Measurements from ENCODE around the gene TLCD1. TPM values are rescaled to one million over a fixed set of nuclear protein-coding genes. Genes with fewer than 3 reads are reported as not detected.

TLCD1 gene
- total and polyA plus RNA-seq, 7 donors, result 0.68 to 2.4 (median 1.1) TPM; not detected in 1

- Histone ChIP-seq H3K27ac (no peak overlapping the region), H3K4me1 (peaks cover 13% of the 10 kb centered on the region), H3K36me3 (ENCODE audit: insufficient read depth in 1 of 2, low read depth in 1 of 2) (peaks cover 4 to 35% of the 10 kb centered on the region in 2 donors), H3K4me3 (no peak overlapping the region), H3K27me3 (ENCODE audit: insufficient read depth in 3 of 3, low read length in 2 of 3) (no peaks in the 10 kb centered on the region), H3K9me3 (no peaks in the 10 kb centered on the region)
- DNase-seq, result peak; percentile 67 to 74
- TF ChIP-seq, protein P1, sequence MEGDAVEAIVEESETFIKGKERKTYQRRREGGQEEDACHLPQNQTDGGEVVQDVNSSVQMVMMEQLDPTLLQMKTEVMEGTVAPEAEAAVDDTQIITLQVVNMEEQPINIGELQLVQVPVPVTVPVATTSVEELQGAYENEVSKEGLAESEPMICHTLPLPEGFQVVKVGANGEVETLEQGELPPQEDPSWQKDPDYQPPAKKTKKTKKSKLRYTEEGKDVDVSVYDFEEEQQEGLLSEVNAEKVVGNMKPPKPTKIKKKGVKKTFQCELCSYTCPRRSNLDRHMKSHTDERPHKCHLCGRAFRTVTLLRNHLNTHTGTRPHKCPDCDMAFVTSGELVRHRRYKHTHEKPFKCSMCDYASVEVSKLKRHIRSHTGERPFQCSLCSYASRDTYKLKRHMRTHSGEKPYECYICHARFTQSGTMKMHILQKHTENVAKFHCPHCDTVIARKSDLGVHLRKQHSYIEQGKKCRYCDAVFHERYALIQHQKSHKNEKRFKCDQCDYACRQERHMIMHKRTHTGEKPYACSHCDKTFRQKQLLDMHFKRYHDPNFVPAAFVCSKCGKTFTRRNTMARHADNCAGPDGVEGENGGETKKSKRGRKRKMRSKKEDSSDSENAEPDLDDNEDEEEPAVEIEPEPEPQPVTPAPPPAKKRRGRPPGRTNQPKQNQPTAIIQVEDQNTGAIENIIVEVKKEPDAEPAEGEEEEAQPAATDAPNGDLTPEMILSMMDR (IDR thresholded peaks at IDR 0.05), result peak; percentile 96
- ATAC-seq, result peak; percentile 36 to 68 (median 51)
- intact Hi-C loops (cut with DNase I), result loop anchor here (2.0 to 10.0 kb wide), 5 partner anchors 43 to 133 kb away; partner anchors contain the start of genes FAM222B (in 2 of the 2) and FLOT2 (in 2 of the 2)
- 53 to 62% (median 56%) methylated on average over 5 of the region's 5 CpGs for WGBS, 3 donors
These were observed 37.8 kb upstream of the TLCD1 start for GRCh38 chr17:28763804-28764266.

- peaks cover 13% of the 10 kb centered on the region for H3K4me1 ChIP-seq
- no peak overlapping the region for H3K4me3 ChIP-seq
- intact Hi-C loops (cut with DNase I), result loop anchor here (2.0 to 10.0 kb wide), 5 partner anchors 44 to 134 kb away; partner anchors contain the start of genes FAM222B (in 2 of the 2) and FLOT2 (in 2 of the 2)
- H3K27me3 ChIP-seq (ENCODE audit: insufficient read depth in 3 of 3, low read length in 2 of 3), result no peaks in the 10 kb centered on the region
- ATAC-seq, result peak; percentile 2 to 29 (median 27)
- no peaks in the 10 kb centered on the region for H3K9me3 ChIP-seq
- no peak overlapping the region for H3K27ac ChIP-seq
- TF ChIP-seq, protein P1 (IDR thresholded peaks at IDR 0.05), result no peak
- WGBS, 3 donors, result 92 to 97% (median 93%) methylated on average over 1 of the region's 1 CpG
- H3K36me3 ChIP-seq (ENCODE audit: insufficient read depth in 1 of 2, low read depth in 1 of 2), result peaks cover 4 to 41% of the 10 kb centered on the region in 2 donors
- DNase-seq, result no peak
These were observed 37.2 kb upstream of the TLCD1 start for GRCh38 chr17:28763137-28763799.

GRCh38 chr17:28760601-28761562 is 34.8 kb upstream of the TLCD1 start:
- Histone ChIP-seq H3K27me3 (ENCODE audit: insufficient read depth in 3 of 3, low read length in 2 of 3) (no peaks in the 10 kb centered on the region), H3K4me3 (no peak overlapping the region), H3K9me3 (no peaks in the 10 kb centered on the region), H3K36me3 (ENCODE audit: insufficient read depth in 1 of 2, low read depth in 1 of 2) (peaks cover 0 to 46% of the 10 kb centered on the region in 2 donors), H3K4me1 (peaks cover 13% of the 10 kb centered on the region), H3K27ac (peak overlapping the region; percentile 20)
- intact Hi-C loops (cut with DNase I), result loop anchor here (5.0 to 10.0 kb wide), 4 partner anchors 46 to 136 kb away; partner anchors contain the start of genes FLOT2 (in 2 of the 2) and FAM222B (in 1 of the 2)
- TF ChIP-seq, protein P1 (IDR thresholded peaks at IDR 0.05), result no peak
- peak; percentile 71 to 84 (median 80) for ATAC-seq
- DNase-seq, result peak; percentile 77 to 89
- 38 to 42% (median 41%) methylated on average over 9 of the region's 9 CpGs for WGBS, 3 donors

DNA sequence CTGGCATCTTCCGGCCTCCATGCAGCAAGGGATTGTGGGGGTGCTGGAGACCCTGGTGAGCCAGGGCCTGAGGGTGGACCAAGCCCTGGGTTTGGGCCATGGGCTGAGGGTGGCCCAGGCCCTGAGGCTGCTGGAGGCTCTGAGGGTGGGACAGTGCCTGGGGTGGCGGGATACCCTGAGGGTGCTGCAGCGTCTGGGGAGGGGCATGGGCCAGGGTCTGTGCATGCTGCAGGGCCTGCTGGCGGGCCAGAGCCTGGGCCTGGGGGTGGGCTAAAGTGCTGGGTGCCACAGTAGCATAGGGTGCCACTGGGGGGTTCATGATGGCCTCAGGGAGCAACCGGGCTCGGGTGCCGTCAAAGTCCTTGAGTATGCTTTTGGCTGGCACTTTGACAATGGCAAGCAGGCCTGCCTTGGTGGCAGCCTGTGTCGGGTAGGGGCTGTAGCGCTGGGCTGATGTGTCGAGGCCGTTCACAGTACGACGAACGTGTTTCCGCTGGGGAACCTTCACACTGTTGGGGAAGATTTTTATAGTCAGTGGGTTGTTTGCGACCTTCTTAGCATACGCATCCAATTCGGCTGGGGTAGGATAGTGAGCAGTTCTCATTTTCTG is 33.3 kb upstream of the TLCD1 start:
- H3K4me3 ChIP-seq, result no peak overlapping the region
- TF ChIP-seq, protein P1 (IDR thresholded peaks at IDR 0.05), result no peak
- 91 to 95% (median 91%) methylated on average over 18 of the region's 18 CpGs for WGBS, 3 donors
- peaks cover 13% of the 10 kb centered on the region for H3K4me1 ChIP-seq
- peaks cover 0 to 34% of the 10 kb centered on the region in 2 donors for H3K36me3 ChIP-seq (ENCODE audit: insufficient read depth in 1 of 2, low read depth in 1 of 2)
- no peak for ATAC-seq
- no peak overlapping the region for H3K27ac ChIP-seq
- peak in 1 of 2 donors; percentile 54 for DNase-seq
- intact Hi-C loops (cut with DNase I), result no loop called here
- H3K9me3 ChIP-seq, result no peaks in the 10 kb centered on the region
- no peaks in the 10 kb centered on the region for H3K27me3 ChIP-seq (ENCODE audit: insufficient read depth in 3 of 3, low read length in 2 of 3)
